Activated CD4-positive, alpha-beta T cell treated with anti-CD3 and anti-CD28 coated beads for 1 hour (primary cell): ENCODE data around the gene EIF4EBP3.
A peak's percentile ranks its signal among the peaks of the same experiment; 100 is the strongest.

ENCODE experiments used
- DNase-seq: peaks from one replicate; pipeline ENCODE4 v3.0.0-alpha.2; 2020

Gene EIF4EBP3

DNA sequence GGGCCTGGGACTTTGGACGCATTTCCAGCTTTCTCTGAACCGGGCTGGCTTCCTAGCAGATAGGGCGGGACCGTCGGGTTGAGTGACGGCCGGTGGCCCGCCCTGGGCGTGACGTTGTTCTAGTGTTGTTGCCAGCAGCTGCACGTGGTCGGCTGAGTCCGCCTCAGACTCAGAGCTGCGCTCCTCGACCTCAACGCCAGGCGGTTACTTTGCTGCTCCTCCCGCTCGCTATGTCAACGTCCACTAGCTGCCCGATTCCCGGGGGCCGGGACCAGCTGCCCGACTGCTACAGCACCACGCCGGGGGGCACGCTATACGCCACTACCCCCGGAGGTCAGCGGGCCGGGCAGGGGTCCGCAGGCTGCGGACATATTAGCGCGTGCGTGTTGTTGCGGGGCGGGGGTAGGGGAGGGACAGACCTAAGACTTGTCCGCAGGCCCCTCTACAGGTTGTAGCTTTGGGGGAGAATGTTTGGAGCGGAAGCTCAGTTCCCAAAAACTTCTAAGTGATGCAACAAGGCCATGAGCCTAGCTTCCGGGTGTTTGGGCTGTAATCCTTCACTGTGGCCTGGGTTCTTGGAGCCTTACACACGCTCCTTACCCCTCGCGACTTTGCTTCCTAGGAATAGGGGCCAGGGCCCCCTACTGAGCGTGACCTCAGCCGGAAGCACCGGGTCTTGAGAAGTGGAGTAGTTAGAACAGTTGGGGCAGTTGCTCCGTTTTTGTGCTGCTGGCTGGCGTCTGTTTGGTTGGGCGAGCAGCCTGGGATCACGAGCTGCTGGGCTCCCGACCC is at the start of gene EIF4EBP3:
EIF4EBP3 (plus strand) TSS at position 155 of the 792 bp plus-strand sequence; CDS start at position 231, 76 bp downstream.
- peak; percentile 77 for DNase-seq

- DNase-seq, result no peak
These were observed 49.6 kb upstream of the EIF4EBP3 start for GRCh38 chr5:140497897-140498296.

- no peak for DNase-seq
These were observed 48.9 kb upstream of the EIF4EBP3 start for GRCh38 chr5:140498591-140498990.

DNA sequence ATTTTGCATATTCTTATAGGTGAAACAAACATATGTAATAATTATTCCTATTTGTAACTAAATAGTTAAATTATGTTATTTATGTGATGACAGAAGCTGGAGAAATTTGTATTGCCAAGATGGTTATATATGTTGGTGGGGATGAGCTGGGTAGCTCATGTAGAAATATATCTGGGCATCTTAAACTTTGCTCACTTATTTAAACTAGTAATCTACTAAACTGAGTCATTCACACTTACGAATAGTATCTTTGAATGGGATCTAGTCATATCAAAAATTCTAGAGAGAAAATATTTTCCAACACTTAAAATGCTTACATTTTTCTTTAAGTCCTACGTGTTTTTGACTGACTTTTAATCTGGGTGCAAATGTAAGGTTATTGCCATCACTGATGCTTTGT is 44.6 kb upstream of the EIF4EBP3 start:
- DNase-seq, result no peak

- DNase-seq, result no peak
These were observed 37.6 kb upstream of the EIF4EBP3 start for GRCh38 chr5:140509898-140510297.

DNA sequence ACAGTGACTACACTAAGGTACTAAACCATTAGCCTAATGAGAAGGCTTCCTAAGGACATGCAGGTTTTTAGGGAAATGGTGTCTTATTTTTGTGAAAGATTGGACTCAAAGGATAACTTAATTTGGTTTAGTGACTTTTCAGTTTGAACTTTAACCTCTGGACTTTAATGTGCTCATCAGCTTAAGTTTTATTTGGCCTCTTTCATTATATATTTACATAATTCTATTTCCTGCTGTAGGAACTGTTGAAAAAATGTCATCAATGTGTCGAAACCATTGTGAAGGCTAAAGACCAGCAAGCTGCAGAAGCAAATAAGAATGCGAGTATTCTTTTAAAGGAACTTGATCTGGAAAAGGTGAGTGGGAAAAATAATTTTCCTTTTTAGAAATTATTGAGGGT is 34.3 kb upstream of the EIF4EBP3 start:
- no peak for DNase-seq

- no peak for DNase-seq
These were observed 23.5 kb upstream of the EIF4EBP3 start for GRCh38 chr5:140524003-140524402.

GRCh38 chr5:140540227-140540626 is 7.2 kb upstream of the EIF4EBP3 start:
- no peak for DNase-seq

- DNase-seq, result no peak
These were observed 4.5 kb upstream of the EIF4EBP3 start for GRCh38 chr5:140542972-140543371.

GRCh38 chr5:140544986-140545385 is 2.5 kb upstream of the EIF4EBP3 start:
- no peak for DNase-seq

DNA sequence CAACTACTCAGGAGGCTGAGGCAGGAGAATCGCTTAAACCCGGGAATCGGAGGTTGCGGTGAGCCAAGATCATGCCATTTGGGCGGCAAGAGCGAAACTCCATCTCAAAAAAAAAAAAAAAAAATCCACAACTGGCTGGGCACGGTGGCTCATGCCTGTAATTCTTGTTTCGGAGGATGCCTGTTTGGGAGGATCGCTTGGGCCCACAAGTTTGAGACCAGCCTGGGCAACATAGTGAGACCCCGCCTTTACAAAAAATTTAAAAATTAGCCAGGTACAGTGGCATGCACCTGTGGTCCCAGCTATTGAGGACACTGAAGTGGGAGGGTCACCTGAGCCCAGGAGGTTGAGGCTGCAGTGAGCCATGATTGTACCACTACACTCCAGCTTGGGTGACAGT is 1.9 kb upstream of the EIF4EBP3 start:
- DNase-seq, result no peak

DNA sequence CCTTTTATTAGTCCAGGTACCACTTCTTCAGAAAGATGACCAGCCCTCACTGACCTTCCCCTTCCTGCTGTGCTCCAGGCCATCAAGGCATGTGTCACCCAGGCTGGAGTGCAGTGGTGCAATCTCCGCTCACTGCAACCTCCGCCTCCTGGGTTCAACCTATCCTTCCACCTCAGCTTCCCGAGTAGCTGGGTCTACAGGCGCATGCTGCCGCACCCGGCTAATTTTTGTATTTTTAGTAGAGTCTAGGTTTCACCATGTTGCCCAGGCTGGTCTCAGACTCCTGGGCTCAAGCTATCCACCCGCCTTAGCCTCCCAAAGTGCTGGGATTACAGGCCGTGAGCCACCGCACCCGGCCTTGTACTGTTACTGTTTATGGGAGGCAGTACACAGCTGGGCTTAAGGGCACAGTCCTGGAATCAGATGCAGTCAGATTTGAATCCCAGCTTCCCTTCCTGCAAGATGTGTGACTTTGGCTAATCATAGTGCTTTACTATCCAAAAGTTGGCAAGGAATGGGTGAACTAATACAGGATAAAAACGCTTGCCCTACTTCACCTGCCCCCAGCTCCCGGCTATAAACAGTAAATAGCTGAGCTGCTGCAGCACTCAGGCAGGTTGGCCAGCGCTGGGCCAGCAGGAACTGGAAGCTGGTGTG is 483 bp upstream of the EIF4EBP3 start:
- no peak for DNase-seq

- no peak for DNase-seq
These were observed 832 bp downstream of the EIF4EBP3 start for GRCh38 chr5:140548300-140548688.

- DNase-seq, result no peak
These were observed 1.3 kb downstream of the EIF4EBP3 start for GRCh38 chr5:140548791-140549190.

DNA sequence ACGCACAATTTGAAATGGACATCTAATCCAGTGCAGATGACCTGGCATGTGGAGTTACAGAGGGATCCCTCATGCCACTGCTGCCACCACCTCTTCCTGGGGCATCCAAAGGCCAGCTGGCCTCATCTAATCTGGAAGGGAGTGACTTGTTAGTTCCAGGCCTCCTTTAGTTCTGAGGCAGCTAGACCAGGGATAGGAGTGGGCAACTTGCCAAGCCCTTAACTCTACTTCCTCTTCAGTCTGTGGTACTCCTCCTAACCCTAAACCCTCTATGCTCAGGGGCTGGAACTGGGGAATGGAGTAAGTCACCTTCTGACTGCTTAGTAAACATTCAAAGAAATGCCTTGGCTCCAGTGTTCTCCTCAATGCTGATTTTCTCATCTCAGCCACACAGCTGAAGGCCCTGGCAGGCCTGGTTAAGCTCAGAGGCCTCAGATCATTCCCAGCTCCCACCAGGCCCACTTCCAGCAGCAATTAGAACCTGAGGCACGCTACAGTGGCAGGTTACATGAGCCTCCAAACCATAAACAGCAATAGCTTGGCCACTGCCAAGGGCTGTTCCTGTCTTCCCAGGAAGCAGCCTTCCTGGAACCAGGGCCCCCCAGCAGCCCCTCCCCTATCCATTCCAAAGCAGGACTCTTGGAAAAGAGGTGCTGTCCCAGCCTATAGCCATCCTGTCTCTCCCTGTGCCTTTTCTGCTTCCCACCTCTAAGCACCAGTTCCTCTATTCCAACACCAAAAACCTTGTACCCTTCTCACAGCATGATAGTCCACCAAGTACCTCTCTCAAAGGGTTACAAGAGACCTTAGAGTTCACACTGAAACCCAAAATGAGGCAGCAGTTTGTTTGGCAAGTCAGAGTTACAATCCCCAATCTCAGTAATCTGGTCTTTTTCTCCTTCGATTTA is 2.0 kb downstream of the EIF4EBP3 start:
- DNase-seq, result no peak

- no peak for DNase-seq
These were observed 3.0 kb downstream of the EIF4EBP3 start for GRCh38 chr5:140550147-140551079.

DNA sequence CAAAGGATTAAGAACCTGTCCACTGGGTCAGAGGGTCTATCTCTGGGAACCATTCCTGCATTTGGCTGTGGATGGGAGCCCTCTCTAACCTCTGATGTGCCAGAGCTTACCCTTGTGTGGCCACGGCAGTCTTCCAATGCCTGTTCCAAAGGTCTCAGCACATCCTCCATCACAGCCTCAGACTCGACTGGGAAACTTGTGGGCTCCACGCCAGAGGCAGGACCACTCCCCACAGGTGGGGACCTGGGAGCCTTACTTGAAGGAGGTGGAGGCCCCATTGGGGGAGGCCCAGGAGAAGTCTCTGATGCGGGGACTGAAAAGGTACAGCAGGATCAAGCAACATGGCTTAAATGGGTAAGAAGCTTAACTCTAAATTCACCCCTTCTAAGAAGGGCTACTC is 4.4 kb downstream of the EIF4EBP3 start:
- DNase-seq, result no peak

GRCh38 chr5:140553657-140554056 is 6.2 kb downstream of the EIF4EBP3 start:
- no peak for DNase-seq

- no peak for DNase-seq
These were observed 7.0 kb downstream of the EIF4EBP3 start for GRCh38 chr5:140554454-140554853.

- DNase-seq, result no peak
These were observed 8.4 kb downstream of the EIF4EBP3 start for GRCh38 chr5:140555747-140556312.

- DNase-seq, result no peak
These were observed 9.0 kb downstream of the EIF4EBP3 start for GRCh38 chr5:140556438-140556837.
